Mesenchymal stem cell (in vitro differentiated cells and primary cell): Measurements from ENCODE around the gene BICD1.

Experiments
- DNase-seq: peaks from one replicate; pipeline ENCODE4 v3.0.0-alpha.2; 2013
- H2AFZ ChIP-seq: one replicate; pipeline ENCODE4 v1.6.1; 2013; ENCODE audit warnings: low read depth, mild to moderate bottlenecking, control low read depth, inconsistent platforms, low read length, moderate library complexity
- H2AK5ac ChIP-seq: 2 replicates; pipeline ENCODE4 v1.6.1; 2013; ENCODE audit warnings: low read length, moderate library complexity, mild to moderate bottlenecking, inconsistent platforms; ENCODE audit not compliant: severe bottlenecking
- H2BK120ac ChIP-seq: one replicate; pipeline ENCODE4 v1.6.1; 2013; ENCODE audit warnings: low read depth, mild to moderate bottlenecking, inconsistent platforms, low read length, moderate library complexity
- H2BK12ac ChIP-seq, 2 experiments: one replicate each; pipeline ENCODE4 v1.6.1; 2013; ENCODE audit warnings: inconsistent platforms in 2 of 2, low read length in 2 of 2, mild to moderate bottlenecking in 2 of 2, moderate library complexity in 2 of 2, control low read depth in 1 of 2
- H2BK15ac ChIP-seq: one replicate; pipeline ENCODE4 v1.6.1; 2013; ENCODE audit warnings: mild to moderate bottlenecking, low read depth, inconsistent platforms; ENCODE audit not compliant: poor library complexity, severe bottlenecking
- H2BK5ac ChIP-seq: 2 replicates; pipeline ENCODE4 v1.6.1; 2013; ENCODE audit warnings: low read depth, mild to moderate bottlenecking, low read length, control low read depth, inconsistent platforms; ENCODE audit not compliant: poor library complexity, severe bottlenecking
- H3K14ac ChIP-seq, 2 experiments: one replicate each; pipeline ENCODE4 v1.6.1; 2013; ENCODE audit warnings: inconsistent platforms in 2 of 2, low read length in 2 of 2, control low read depth in 1 of 2, mild to moderate bottlenecking in 1 of 2, moderate library complexity in 1 of 2
- H3K18ac ChIP-seq, 2 experiments: one replicate each; pipeline ENCODE4 v1.6.1; 2013; ENCODE audit warnings: inconsistent platforms in 2 of 2, low read length in 2 of 2, control low read depth in 1 of 2, low read depth in 1 of 2, mild to moderate bottlenecking in 1 of 2
- H3K23ac ChIP-seq, 2 experiments: one replicate each; pipeline ENCODE4 v1.6.1; 2013; ENCODE audit warnings: inconsistent platforms in 2 of 2, low read length in 2 of 2, mild to moderate bottlenecking in 2 of 2, moderate library complexity in 2 of 2, control low read depth in 1 of 2
- H3K27ac ChIP-seq: 2 replicates; pipeline ENCODE4 v1.5.1; 2013; ENCODE audit warnings: mild to moderate bottlenecking, moderate library complexity, low read length, control low read depth, inconsistent platforms; ENCODE audit not compliant: poor library complexity, severe bottlenecking
- H3K27me3 ChIP-seq, 2 experiments: 2 replicates each; pipeline versions ENCODE4 v1.6.1 to v1.7.0; 2013; ENCODE audit warnings: low read length in 2 of 2, mild to moderate bottlenecking in 2 of 2, moderate library complexity in 2 of 2, control low read depth in 1 of 2, inconsistent platforms in 1 of 2; ENCODE audit not compliant: control insufficient read depth in 1 of 2, insufficient read depth in 1 of 2
- H3K36me3 ChIP-seq, 2 experiments: 2 replicates each; pipeline versions ENCODE4 v1.6.1 to v1.7.0; 2013; ENCODE audit warnings: low read length in 2 of 2, control low read depth in 1 of 2, inconsistent platforms in 1 of 2, low read depth in 1 of 2, mild to moderate bottlenecking in 1 of 2; ENCODE audit not compliant: insufficient read depth in 2 of 2, control insufficient read depth in 1 of 2
- H3K4ac ChIP-seq, 2 experiments: one replicate each; pipeline ENCODE4 v1.6.1; 2013; ENCODE audit warnings: inconsistent platforms in 2 of 2, low read length in 2 of 2, mild to moderate bottlenecking in 2 of 2, moderate library complexity in 2 of 2, control low read depth in 1 of 2, low read depth in 1 of 2
- H3K4me1 ChIP-seq: 2 replicates; pipeline ENCODE4 v1.6.1; 2013; ENCODE audit warnings: low read depth, low read length, control low read depth; ENCODE audit not compliant: control insufficient read depth, insufficient read depth
- H3K4me2 ChIP-seq: 2 replicates; pipeline ENCODE4 v1.6.1; 2013; ENCODE audit warnings: low read length, mild to moderate bottlenecking, inconsistent platforms; ENCODE audit not compliant: poor library complexity, severe bottlenecking
- H3K4me3 ChIP-seq, 2 experiments: 2 replicates each; pipeline versions ENCODE4 v1.5.1 to v1.7.0; 2013; ENCODE audit warnings: low read length in 2 of 2, mild to moderate bottlenecking in 2 of 2, control low read depth in 1 of 2, low read depth in 1 of 2; ENCODE audit not compliant: insufficient read depth in 1 of 2
- H3K79me1 ChIP-seq: replicated peaks from 2 replicates; pipeline ENCODE4 v1.6.1; 2013; ENCODE audit warnings: mild to moderate bottlenecking, control low read depth, low read length, inconsistent platforms; ENCODE audit not compliant: poor library complexity, severe bottlenecking
- H3K9ac ChIP-seq: 2 replicates; pipeline ENCODE4 v1.7.0; 2013; ENCODE audit warnings: mild to moderate bottlenecking, low read length, moderate library complexity
- H3K9me3 ChIP-seq: 2 replicates; pipeline ENCODE4 v1.7.0; 2013; ENCODE audit warnings: mild to moderate bottlenecking, low read length; ENCODE audit not compliant: control insufficient read depth
- H4K8ac ChIP-seq: one replicate; pipeline ENCODE4 v1.6.1; 2013; ENCODE audit warnings: inconsistent platforms, mild to moderate bottlenecking, low read length, moderate library complexity
- H4K91ac ChIP-seq: one replicate; pipeline ENCODE4 v1.6.1; 2013; ENCODE audit warnings: mild to moderate bottlenecking, low read length, inconsistent platforms
- WGBS: methylation state at CpG from one replicate; pipeline ENCODE4 v1.1.7; 2013; ENCODE audit warnings: mixed read lengths; 5-methylcytosine and 5-hydroxymethylcytosine counted together

BICD1 gene

DNA sequence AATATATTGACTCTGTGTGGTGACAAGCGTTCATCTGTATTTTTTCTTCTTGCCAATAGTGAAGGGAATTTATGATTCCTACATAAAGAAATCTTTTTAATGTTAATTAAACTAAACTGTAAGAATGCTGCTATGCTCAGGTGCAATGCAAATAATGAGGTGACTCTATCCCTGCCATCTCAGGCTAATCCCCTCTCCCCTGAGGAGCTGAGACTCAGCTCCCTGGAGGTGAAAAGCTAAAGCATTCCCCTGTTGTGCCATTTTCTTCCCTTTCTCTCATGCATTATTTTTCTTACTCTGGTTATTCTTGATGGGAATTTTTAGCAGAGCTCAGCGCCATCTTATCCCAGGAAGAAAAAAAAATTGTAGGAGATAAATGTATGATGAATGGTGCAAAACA is 178.8 kb downstream of the BICD1 start:
- Histone ChIP-seq H3K14ac (no peak overlapping the region), H3K9me3 (no peaks in the 10 kb centered on the region), H3K9ac (no peak overlapping the region), H3K27me3 (no peaks in the 10 kb centered on the region), H4K8ac (no peak overlapping the region), H3K4ac (no peak overlapping the region), H3K36me3 (peaks cover 0 to 3% of the 10 kb centered on the region in 2 experiments), H3K79me1 (peaks cover 32% of the 10 kb centered on the region), H3K18ac (no peak overlapping the region), H3K23ac (no peak overlapping the region), H3K4me3 (no peak overlapping the region), H3K4me2 (no peak overlapping the region), H3K4me1 (no peaks in the 10 kb centered on the region), H2BK12ac (no peak overlapping the region), H4K91ac (no peak overlapping the region), H2BK5ac (no peak overlapping the region), H2AFZ (no peak overlapping the region), H2BK15ac (no peak overlapping the region), H3K27ac (no peak overlapping the region), H2BK120ac (no peak overlapping the region), H2AK5ac (no peak overlapping the region)
- DNase-seq: no peak
- no CpG with 5 or more reads among the region's 2 CpGs for WGBS

DNA sequence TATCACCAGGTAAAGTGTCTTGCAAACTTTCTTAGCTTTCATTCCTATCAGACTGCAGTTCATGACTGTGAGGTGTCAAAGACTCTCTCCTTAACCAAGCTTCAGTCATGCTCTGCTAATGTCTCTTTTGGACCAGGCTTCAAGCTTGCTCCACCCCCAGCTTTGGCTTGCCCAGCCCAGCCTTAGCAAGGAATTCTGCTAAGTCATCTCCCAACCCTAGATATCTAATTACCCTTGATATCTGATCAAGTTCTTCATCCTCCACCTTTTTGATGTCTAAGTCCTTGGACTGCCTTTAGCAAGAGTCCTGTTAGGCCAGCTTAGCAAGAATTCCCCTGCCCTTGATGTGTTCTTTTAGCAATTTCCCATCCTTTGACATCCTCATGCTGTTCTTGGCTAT is 183.8 kb downstream of the BICD1 start:
- Histone ChIP-seq H3K27me3 (no peaks in the 10 kb centered on the region), H4K8ac (no peak overlapping the region), H3K27ac (no peak overlapping the region), H3K79me1 (peaks cover 19% of the 10 kb centered on the region), H2BK15ac (no peak overlapping the region), H2BK12ac (no peak overlapping the region), H2AK5ac (no peak overlapping the region), H3K14ac (no peak overlapping the region), H3K36me3 (peaks cover 3 to 9% of the 10 kb centered on the region in 2 experiments), H2AFZ (no peak overlapping the region), H3K4me1 (no peaks in the 10 kb centered on the region), H3K4ac (no peak overlapping the region), H3K9me3 (no peaks in the 10 kb centered on the region), H3K4me3 (no peak overlapping the region), H3K23ac (no peak overlapping the region), H3K9ac (no peak overlapping the region), H3K4me2 (no peak overlapping the region), H4K91ac (no peak overlapping the region), H2BK5ac (no peak overlapping the region), H3K18ac (no peak overlapping the region), H2BK120ac (no peak overlapping the region)
- DNase-seq: no peak

- H3K27ac ChIP-seq: no peak overlapping the region
- H4K8ac ChIP-seq: no peak overlapping the region
- H2AFZ ChIP-seq: no peak overlapping the region
- no peak overlapping the region for H3K4ac ChIP-seq
- no peak overlapping the region for H3K14ac ChIP-seq
- peak overlapping the region; percentile 25 for H2AK5ac ChIP-seq
- H3K36me3 ChIP-seq: peaks cover 3 to 11% of the 10 kb centered on the region in 2 experiments
- H2BK120ac ChIP-seq: no peak overlapping the region
- no peak overlapping the region for H3K9ac ChIP-seq
- no peak for DNase-seq
- H3K4me2 ChIP-seq: no peak overlapping the region
- no peak overlapping the region for H3K4me3 ChIP-seq
- H4K91ac ChIP-seq: no peak overlapping the region
- H2BK12ac ChIP-seq: no peak overlapping the region
- H2BK5ac ChIP-seq: no peak overlapping the region
- H3K18ac ChIP-seq: no peak overlapping the region
- no peak overlapping the region for H2BK15ac ChIP-seq
- H3K79me1 ChIP-seq: peaks cover 17% of the 10 kb centered on the region
- H3K27me3 ChIP-seq: no peaks in the 10 kb centered on the region
- no peak overlapping the region for H3K23ac ChIP-seq
- peaks cover 5% of the 10 kb centered on the region for H3K4me1 ChIP-seq
- 98% methylated on average over 4 of the region's 4 CpGs for WGBS
- no peaks in the 10 kb centered on the region for H3K9me3 ChIP-seq
These were observed 185.5 kb downstream of the BICD1 start for GRCh38 chr12:32292151-32292550.

DNA sequence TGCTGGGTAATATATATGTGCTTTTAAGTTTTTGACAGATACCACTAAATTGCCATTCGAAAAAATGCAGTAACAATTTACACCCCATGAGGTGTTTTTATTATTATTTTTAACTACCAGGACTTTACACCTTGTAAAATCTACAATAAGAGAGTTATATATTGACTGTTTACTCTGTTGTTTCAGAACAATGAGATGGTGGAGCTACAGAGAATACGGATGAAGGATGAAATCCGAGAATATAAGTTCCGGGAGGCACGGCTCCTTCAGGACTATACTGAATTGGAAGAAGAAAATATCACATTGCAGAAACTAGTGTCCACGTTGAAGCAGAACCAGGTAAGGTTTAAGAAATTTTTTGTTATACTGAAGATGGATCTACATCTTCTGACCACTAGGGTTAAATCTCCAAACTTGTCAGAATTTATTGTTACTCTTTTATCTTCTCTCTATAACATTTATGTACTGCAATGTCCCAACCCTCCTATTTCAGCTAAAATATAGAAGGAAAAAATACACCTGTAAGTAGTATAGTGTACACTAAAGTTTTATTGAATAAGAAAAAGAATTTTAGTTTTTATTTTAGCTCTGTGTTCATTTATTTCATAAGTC is 187.3 kb downstream of the BICD1 start:
- Histone ChIP-seq H3K9ac (no peak overlapping the region), H4K8ac (no peak overlapping the region), H3K23ac (no peak overlapping the region), H4K91ac (no peak overlapping the region), H2BK12ac (no peak overlapping the region), H3K4me1 (peaks cover 10% of the 10 kb centered on the region), H3K9me3 (no peaks in the 10 kb centered on the region), H3K14ac (no peak overlapping the region), H3K27ac (no peak overlapping the region), H3K4me3 (no peak overlapping the region), H3K36me3 (peaks cover 0 to 11% of the 10 kb centered on the region in 2 experiments), H3K18ac (no peak overlapping the region), H2BK15ac (no peak overlapping the region), H2BK120ac (no peak overlapping the region), H3K27me3 (no peaks in the 10 kb centered on the region), H2BK5ac (no peak overlapping the region), H2AFZ (no peak overlapping the region), H3K4ac (no peak overlapping the region), H3K4me2 (no peak overlapping the region), H2AK5ac (no peak overlapping the region), H3K79me1 (peaks cover 12% of the 10 kb centered on the region)
- WGBS: 99% methylated on average over 4 of the region's 6 CpGs
- DNase-seq: no peak
